ENCODE data around the gene SLC26A11. TPM values are rescaled to one million over a fixed set of nuclear protein-coding genes. Genes with fewer than 3 reads are reported as not detected.
A peak's percentile ranks its signal among the peaks of the same experiment; 100 is the strongest.

The SLC26A11 gene
- total and polyA plus RNA-seq, 2 of the 13 experiments (the other 11 are each of a cell fraction or from before 2014, with no cell fraction given), result 8.7 to 13.2 TPM

GRCh38 chr17:80196652-80197051, 23.6 kb upstream of the SLC26A11 start:
- CTCF ChIA-PET (ENCODE audit: low intra/inter-chr PET ratio, low total read pairs), result interaction anchor here (1.6 to 2.0 kb wide), 2 partner anchors 97 to 167 kb away, joined by 7 to 10 read pairs; no protein-coding TSS in a partner anchor
- Histone ChIP-seq H3K79me2 (ENCODE audit: insufficient read depth, low read length) (no peaks in the 10 kb centered on the region), H3K27me3 (ENCODE audit: control insufficient read depth in 1 of 2, insufficient read depth in 2 of 2, low read length in 2 of 2) (peaks cover 16 to 56% of the 10 kb centered on the region in 2 experiments), H3K4me1 (ENCODE audit: insufficient read depth, low read length) (peaks cover 44% of the 10 kb centered on the region), H2AFZ (ENCODE audit: low read length) (no peak overlapping the region), H3K9me3 (ENCODE audit: low read length) (no peaks in the 10 kb centered on the region), H4K20me1 (ENCODE audit: insufficient read depth, low read length) (no peaks in the 10 kb centered on the region; the same call in 1 of the 2 replicates), H3K27ac (ENCODE audit: extremely low read length, insufficient read depth, low read length) (no peak overlapping the region), H3K9ac (ENCODE audit: insufficient read depth, low read depth, low read length) (no peak overlapping the region), H3K36me3 (replicated peaks in 1 of 2; ENCODE audit: control insufficient read depth in 1 of 2, insufficient read depth in 2 of 2, low read length in 2 of 2) (no peaks in the 10 kb centered on the region), H3K4me3 (replicated peaks in 1 of 3; ENCODE audit: insufficient read depth in 1 of 3, low read depth in 2 of 3, low read length in 3 of 3) (no peak overlapping the region), H3K4me2 (ENCODE audit: low read depth, low read length) (no peak overlapping the region)
- in situ Hi-C loops (cut with HindIII; ENCODE audit: extremely low pct_ligation_motif_present, low pct_unique_long_range_greater_than_20kb) (no loop called here), intact Hi-C loops (cut with micrococcal nuclease; ENCODE audit: unreplicated experiment) (loop anchor here (5.0 kb wide), 1 partner anchor 49 kb away; the partner anchor contains the start of gene EIF4A3)
- ATAC-seq (no peak), DNase-seq (ENCODE audit: low spot score) (no peak), FAIRE-seq (no peak)
- POLR2A ChIA-PET, result interaction anchor here (0.6 kb wide), 1 partner anchor 23 kb away, joined by 4 read pairs; the partner anchor contains the start of gene SGSH
- BruUV-seq (replicated peaks), result no TSS peak
- 80% methylated on average over 7 of the region's 7 CpGs for WGBS (ENCODE audit: low lambda C conversion rate)
- no peak for TF ChIP-seq ZNF644 (CRISPR knock-in tag; IDR thresholded peaks at IDR 0.05; ENCODE audit: low read depth)
- TF ChIP-seq RELA (CRISPR knock-in tag; IDR thresholded peaks at IDR 0.05), result no peak
- TF ChIP-seq ZNF274 (CRISPR knock-in tag; IDR thresholded peaks at IDR 0.05), result 0 out of 2 replicates have a peak, but pooled peaks have one; percentile 49
- TF ChIP-seq, protein P1, sequence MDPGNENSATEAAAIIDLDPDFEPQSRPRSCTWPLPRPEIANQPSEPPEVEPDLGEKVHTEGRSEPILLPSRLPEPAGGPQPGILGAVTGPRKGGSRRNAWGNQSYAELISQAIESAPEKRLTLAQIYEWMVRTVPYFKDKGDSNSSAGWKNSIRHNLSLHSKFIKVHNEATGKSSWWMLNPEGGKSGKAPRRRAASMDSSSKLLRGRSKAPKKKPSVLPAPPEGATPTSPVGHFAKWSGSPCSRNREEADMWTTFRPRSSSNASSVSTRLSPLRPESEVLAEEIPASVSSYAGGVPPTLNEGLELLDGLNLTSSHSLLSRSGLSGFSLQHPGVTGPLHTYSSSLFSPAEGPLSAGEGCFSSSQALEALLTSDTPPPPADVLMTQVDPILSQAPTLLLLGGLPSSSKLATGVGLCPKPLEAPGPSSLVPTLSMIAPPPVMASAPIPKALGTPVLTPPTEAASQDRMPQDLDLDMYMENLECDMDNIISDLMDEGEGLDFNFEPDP (CRISPR knock-in tag; conservative IDR thresholded peaks at IDR 0.05), result 0 out of 2 replicates have a peak, but pooled peaks have one; percentile 8

DNA sequence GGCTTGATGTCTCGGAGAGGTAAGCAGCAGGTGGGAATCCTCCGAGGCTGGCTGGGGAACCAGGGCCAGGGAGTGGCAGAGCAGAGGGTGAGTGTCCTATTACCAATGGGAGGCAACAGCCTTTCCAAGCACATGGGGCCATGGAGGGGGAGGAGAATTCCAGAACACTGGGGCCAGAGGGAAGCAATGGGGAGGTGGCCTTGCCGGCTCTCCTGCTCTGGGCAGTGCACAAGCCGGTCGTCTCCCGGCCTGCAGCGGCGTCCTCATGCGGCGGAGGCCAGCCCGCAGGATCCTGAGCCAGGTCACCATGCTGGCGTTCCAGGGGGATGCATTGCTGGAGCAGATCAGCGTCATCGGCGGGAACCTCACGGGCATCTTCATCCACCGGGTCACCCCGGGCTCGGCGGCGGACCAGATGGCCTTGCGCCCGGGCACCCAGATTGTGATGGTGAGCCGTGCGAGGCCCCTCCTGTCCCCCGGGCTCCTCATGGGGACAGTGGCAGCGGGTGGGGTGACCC, 22.0 kb upstream of the SLC26A11 start:
- CTCF ChIA-PET (ENCODE audit: low intra/inter-chr PET ratio, low total read pairs), result no interaction called here
- H3K9me3 ChIP-seq (ENCODE audit: low read length), result no peaks in the 10 kb centered on the region
- peak; percentile 30 for DNase-seq (ENCODE audit: low spot score)
- no peaks in the 10 kb centered on the region for H3K79me2 ChIP-seq (ENCODE audit: insufficient read depth, low read length)
- no peaks in the 10 kb centered on the region; the same call in 1 of the 2 replicates for H4K20me1 ChIP-seq (ENCODE audit: insufficient read depth, low read length)
- peaks cover 13 to 40% of the 10 kb centered on the region in 2 experiments for H3K27me3 ChIP-seq (ENCODE audit: control insufficient read depth in 1 of 2, insufficient read depth in 2 of 2, low read length in 2 of 2)
- POLR2A ChIA-PET, result no interaction called here
- intact Hi-C loops (cut with micrococcal nuclease; ENCODE audit: unreplicated experiment), result loop anchor here (5.0 kb wide), 1 partner anchor 51 kb away; the partner anchor contains the start of gene EIF4A3
- WGBS (ENCODE audit: low lambda C conversion rate), result 29% methylated on average over 9 of the region's 27 CpGs
- H3K36me3 ChIP-seq (replicated peaks in 1 of 2; ENCODE audit: control insufficient read depth in 1 of 2, insufficient read depth in 2 of 2, low read length in 2 of 2), result no peaks in the 10 kb centered on the region
- no peak overlapping the region for H3K9ac ChIP-seq (ENCODE audit: insufficient read depth, low read depth, low read length)
- peak; percentile 56 for ATAC-seq
- in situ Hi-C loops (cut with HindIII; ENCODE audit: extremely low pct_ligation_motif_present, low pct_unique_long_range_greater_than_20kb), result no loop called here
- no TSS peak for BruUV-seq (replicated peaks)
- H2AFZ ChIP-seq (ENCODE audit: low read length), result no peak overlapping the region
- H3K27ac ChIP-seq (ENCODE audit: extremely low read length, insufficient read depth, low read length), result no peak overlapping the region
- FAIRE-seq, result no peak
- peaks cover 34% of the 10 kb centered on the region for H3K4me1 ChIP-seq (ENCODE audit: insufficient read depth, low read length)
- H3K4me2 ChIP-seq (ENCODE audit: low read depth, low read length), result peak overlapping the region; percentile 25
- peak overlapping the region in 1 of 3 experiments; percentile 35; a peak in 1 of 6 replicates for H3K4me3 ChIP-seq (replicated peaks in 1 of 3; ENCODE audit: insufficient read depth in 1 of 3, low read depth in 2 of 3, low read length in 3 of 3)
- TF ChIP-seq, protein P2, sequence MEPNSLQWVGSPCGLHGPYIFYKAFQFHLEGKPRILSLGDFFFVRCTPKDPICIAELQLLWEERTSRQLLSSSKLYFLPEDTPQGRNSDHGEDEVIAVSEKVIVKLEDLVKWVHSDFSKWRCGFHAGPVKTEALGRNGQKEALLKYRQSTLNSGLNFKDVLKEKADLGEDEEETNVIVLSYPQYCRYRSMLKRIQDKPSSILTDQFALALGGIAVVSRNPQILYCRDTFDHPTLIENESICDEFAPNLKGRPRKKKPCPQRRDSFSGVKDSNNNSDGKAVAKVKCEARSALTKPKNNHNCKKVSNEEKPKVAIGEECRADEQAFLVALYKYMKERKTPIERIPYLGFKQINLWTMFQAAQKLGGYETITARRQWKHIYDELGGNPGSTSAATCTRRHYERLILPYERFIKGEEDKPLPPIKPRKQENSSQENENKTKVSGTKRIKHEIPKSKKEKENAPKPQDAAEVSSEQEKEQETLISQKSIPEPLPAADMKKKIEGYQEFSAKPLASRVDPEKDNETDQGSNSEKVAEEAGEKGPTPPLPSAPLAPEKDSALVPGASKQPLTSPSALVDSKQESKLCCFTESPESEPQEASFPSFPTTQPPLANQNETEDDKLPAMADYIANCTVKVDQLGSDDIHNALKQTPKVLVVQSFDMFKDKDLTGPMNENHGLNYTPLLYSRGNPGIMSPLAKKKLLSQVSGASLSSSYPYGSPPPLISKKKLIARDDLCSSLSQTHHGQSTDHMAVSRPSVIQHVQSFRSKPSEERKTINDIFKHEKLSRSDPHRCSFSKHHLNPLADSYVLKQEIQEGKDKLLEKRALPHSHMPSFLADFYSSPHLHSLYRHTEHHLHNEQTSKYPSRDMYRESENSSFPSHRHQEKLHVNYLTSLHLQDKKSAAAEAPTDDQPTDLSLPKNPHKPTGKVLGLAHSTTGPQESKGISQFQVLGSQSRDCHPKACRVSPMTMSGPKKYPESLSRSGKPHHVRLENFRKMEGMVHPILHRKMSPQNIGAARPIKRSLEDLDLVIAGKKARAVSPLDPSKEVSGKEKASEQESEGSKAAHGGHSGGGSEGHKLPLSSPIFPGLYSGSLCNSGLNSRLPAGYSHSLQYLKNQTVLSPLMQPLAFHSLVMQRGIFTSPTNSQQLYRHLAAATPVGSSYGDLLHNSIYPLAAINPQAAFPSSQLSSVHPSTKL (CRISPR knock-in tag; IDR thresholded peaks at IDR 0.05), result no peak
- TF ChIP-seq NR2C2 (CRISPR knock-in tag; IDR thresholded peaks at IDR 0.05; ENCODE audit: borderline replicate concordance) (no peak), AGO2 (optimal IDR thresholded peaks at IDR 0.05; ENCODE audit: low read depth, low read length) (peak; percentile 73), HIVEP1 (CRISPR knock-in tag; IDR thresholded peaks at IDR 0.05) (peak; percentile 45; the same call in 1 of the 2 replicates), SMAD9 (CRISPR knock-in tag; IDR thresholded peaks at IDR 0.05) (no peak), ZNF773 (CRISPR knock-in tag; IDR thresholded peaks at IDR 0.05; ENCODE audit: borderline replicate concordance) (no peak)

Measured in HepG2 (cell line).